ENCODE measurements around the gene CFAP107.

CFAP107 gene

GRCh38 chr1:12799730-12800129 lies 53.7 kb downstream of the CFAP107 start:
- Mint-ChIP-seq H3K4me3 (no peak overlapping the region), H3K36me3 (ENCODE audit: insufficient read depth) (no peaks in the 10 kb centered on the region), H3K4me1 (no peaks in the 10 kb centered on the region)

DNA sequence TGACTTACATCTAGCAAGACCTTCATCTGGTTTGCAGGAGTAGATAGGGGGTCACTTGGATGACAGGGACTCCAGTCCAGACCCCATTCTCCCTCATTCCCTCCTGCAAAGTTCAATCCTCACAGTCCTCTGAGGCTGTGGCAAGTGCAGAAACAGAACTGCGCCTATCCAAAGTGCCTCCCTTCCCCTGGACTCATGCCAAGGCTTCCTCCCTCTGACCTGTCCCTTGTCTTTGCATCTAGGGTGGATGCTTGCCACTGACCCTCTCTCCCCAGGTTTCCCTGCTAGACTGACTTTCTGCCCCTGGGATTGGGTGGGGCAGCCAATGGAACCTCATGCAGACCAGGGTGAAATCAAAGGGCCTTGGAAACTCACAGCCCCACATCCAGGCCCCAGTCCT lies 63.9 kb downstream of the CFAP107 start:
- Mint-ChIP-seq H3K9me3 (peaks cover 9% of the 10 kb centered on the region), H3K4me3 (no peak overlapping the region), H3K4me1 (no peaks in the 10 kb centered on the region), H3K27ac (ENCODE audit: low read depth) (no peak overlapping the region), H3K27me3 (peaks cover 70% of the 10 kb centered on the region), H3K36me3 (ENCODE audit: insufficient read depth) (no peaks in the 10 kb centered on the region)
- DNase-seq (ENCODE audit: low spot score in 2 of 2) (no peak), ATAC-seq (replicated peaks; ENCODE audit: extremely low read depth, poor library complexity, severe bottlenecking) (no peak)

More at GRCh38 chr1:12799730-12800129, 53.7 kb downstream of the CFAP107 start:
- H3K27ac Mint-ChIP-seq (ENCODE audit: low read depth), result no peak overlapping the region
- H3K27me3 Mint-ChIP-seq, result peaks cover 28% of the 10 kb centered on the region
- peaks cover 2% of the 10 kb centered on the region for H3K9me3 Mint-ChIP-seq
- ATAC-seq (replicated peaks; ENCODE audit: extremely low read depth, poor library complexity, severe bottlenecking) (no peak), DNase-seq (ENCODE audit: low spot score in 2 of 2) (no peak)

- Mint-ChIP-seq H3K4me1 (no peaks in the 10 kb centered on the region), H3K27ac (ENCODE audit: low read depth) (no peak overlapping the region), H3K27me3 (peaks cover 70% of the 10 kb centered on the region), H3K4me3 (no peak overlapping the region), H3K9me3 (peaks cover 3% of the 10 kb centered on the region), H3K36me3 (ENCODE audit: insufficient read depth) (no peaks in the 10 kb centered on the region)
- DNase-seq (ENCODE audit: low spot score in 2 of 2), result no peak
- no peak for ATAC-seq (replicated peaks; ENCODE audit: extremely low read depth, poor library complexity, severe bottlenecking)
Observed at GRCh38 chr1:12810691-12811408, 64.8 kb downstream of the CFAP107 start.

- no peaks in the 10 kb centered on the region for H3K36me3 Mint-ChIP-seq (ENCODE audit: insufficient read depth)
- ATAC-seq (replicated peaks; ENCODE audit: extremely low read depth, poor library complexity, severe bottlenecking) (no peak), DNase-seq (ENCODE audit: low spot score in 2 of 2) (no peak)
- no peaks in the 10 kb centered on the region for H3K9me3 Mint-ChIP-seq
- H3K27me3 Mint-ChIP-seq, result peaks cover 69% of the 10 kb centered on the region
- no peaks in the 10 kb centered on the region for H3K4me1 Mint-ChIP-seq
- H3K27ac Mint-ChIP-seq (ENCODE audit: low read depth), result no peak overlapping the region
- no peak overlapping the region for H3K4me3 Mint-ChIP-seq
Observed at GRCh38 chr1:12811409-12811784, 65.4 kb downstream of the CFAP107 start.
